ENCODE data around the gene ABCC1. TPM values are rescaled to one million over a fixed set of nuclear protein-coding genes. Genes with fewer than 3 reads are reported as not detected.
A peak's percentile ranks its signal among the peaks of the same experiment; 100 is the strongest.

The ABCC1 gene
- total RNA-seq, 1 experiment from 2014 or later, result 56.4 TPM

DNA sequence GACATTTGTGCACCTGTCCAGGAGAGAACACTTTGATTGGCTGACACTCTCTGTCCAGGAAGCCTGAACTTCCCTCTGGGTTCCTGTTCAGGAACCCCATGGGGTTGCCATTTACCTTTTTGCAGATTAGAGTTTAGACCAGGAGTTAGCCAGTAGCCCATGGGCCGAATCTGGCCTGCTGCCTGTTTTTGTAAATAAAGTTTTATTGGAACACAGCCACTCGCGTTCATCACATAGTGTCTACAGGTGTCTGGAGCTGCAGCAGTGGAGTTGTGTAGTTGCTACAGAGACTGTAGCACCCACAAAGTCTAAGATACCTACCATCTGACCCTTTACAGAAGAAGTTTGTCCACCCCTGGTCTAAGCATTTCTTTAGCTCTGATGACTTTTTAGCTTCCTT, 70.9 kb downstream of the ABCC1 start:
- Histone ChIP-seq H4K20me1 (ENCODE audit: control insufficient read depth, insufficient read depth, insufficient read length) (no peaks in the 10 kb centered on the region), H3K4ac (ENCODE audit: low read depth, low read length) (no peak overlapping the region), H3K18ac (ENCODE audit: insufficient read length, low read depth, low read length) (no peak overlapping the region), H3K56ac (ENCODE audit: insufficient read length, low read depth, low read length) (no peak overlapping the region), H3T11ph (ENCODE audit: low read length) (no peak overlapping the region), H3K14ac (ENCODE audit: insufficient read depth, low read length) (no peak overlapping the region), H4K91ac (ENCODE audit: insufficient read length, low read depth, low read length) (no peak overlapping the region), H4K5ac (ENCODE audit: insufficient read length, low read depth, low read length) (no peak overlapping the region), H3K27ac (ENCODE audit: insufficient read length, low read depth, low read length) (no peak overlapping the region), H2BK5ac (ENCODE audit: insufficient read length, low read length) (no peak overlapping the region), H3K79me1 (ENCODE audit: insufficient read depth, low read depth, low read length, poor library complexity, severe bottlenecking) (no peaks in the 10 kb centered on the region), H3K4me1 (ENCODE audit: insufficient read depth, low read length) (no peaks in the 10 kb centered on the region), H2BK120ac (ENCODE audit: low read depth, low read length, poor library complexity, severe bottlenecking) (no peak overlapping the region), H2AFZ (ENCODE audit: low read length) (no peak overlapping the region), H3K9me3 (ENCODE audit: control insufficient read depth, low read depth, low read length) (no peaks in the 10 kb centered on the region), H2BK20ac (ENCODE audit: low read depth, low read length, poor library complexity, severe bottlenecking) (no peak overlapping the region), H3K27me3 (ENCODE audit: insufficient read depth, low read length) (no peaks in the 10 kb centered on the region), H4K8ac (replicated peaks; ENCODE audit: insufficient read length, low read depth, low read length) (no peak overlapping the region), H2AK5ac (ENCODE audit: insufficient read length, low read length) (no peak overlapping the region), H3K23me2 (ENCODE audit: insufficient read length, low read depth, low read length, poor library complexity, severe bottlenecking) (no peaks in the 10 kb centered on the region), H3K23ac (ENCODE audit: insufficient read length, low read depth, low read length) (no peak overlapping the region), H3K9ac (ENCODE audit: extremely low read depth, insufficient read length, low read length) (no peak overlapping the region), H2BK15ac (ENCODE audit: low read depth, low read length) (no peak overlapping the region), H2BK12ac (ENCODE audit: insufficient read length, low read depth, low read length) (no peak overlapping the region), H3K4me2 (ENCODE audit: insufficient read depth, insufficient read length, low read length) (no peak overlapping the region), H3K79me2 (ENCODE audit: insufficient read depth, low read length) (no peaks in the 10 kb centered on the region)
- WGBS (ENCODE audit: extremely low coverage, insufficient read length, low lambda C conversion rate), result no CpG with 5 or more reads among the region's 3 CpGs
- H3K36me3 Mint-ChIP-seq (ENCODE audit: insufficient read depth in 1 of 3, low read depth in 3 of 3), result peaks cover 24 to 59% (median 58%) of the 10 kb centered on the region in 3 experiments
- no peak overlapping the region for H3K4me3 Mint-ChIP-seq
- DNase-seq, result no peak
- no peaks in the 10 kb centered on the region for H3K9me3 Mint-ChIP-seq
- TF ChIP-seq, protein P1, sequence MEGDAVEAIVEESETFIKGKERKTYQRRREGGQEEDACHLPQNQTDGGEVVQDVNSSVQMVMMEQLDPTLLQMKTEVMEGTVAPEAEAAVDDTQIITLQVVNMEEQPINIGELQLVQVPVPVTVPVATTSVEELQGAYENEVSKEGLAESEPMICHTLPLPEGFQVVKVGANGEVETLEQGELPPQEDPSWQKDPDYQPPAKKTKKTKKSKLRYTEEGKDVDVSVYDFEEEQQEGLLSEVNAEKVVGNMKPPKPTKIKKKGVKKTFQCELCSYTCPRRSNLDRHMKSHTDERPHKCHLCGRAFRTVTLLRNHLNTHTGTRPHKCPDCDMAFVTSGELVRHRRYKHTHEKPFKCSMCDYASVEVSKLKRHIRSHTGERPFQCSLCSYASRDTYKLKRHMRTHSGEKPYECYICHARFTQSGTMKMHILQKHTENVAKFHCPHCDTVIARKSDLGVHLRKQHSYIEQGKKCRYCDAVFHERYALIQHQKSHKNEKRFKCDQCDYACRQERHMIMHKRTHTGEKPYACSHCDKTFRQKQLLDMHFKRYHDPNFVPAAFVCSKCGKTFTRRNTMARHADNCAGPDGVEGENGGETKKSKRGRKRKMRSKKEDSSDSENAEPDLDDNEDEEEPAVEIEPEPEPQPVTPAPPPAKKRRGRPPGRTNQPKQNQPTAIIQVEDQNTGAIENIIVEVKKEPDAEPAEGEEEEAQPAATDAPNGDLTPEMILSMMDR (conservative IDR thresholded peaks at IDR 0.05), result no peak
- H3K27me3 Mint-ChIP-seq (ENCODE audit: low read depth), result no peaks in the 10 kb centered on the region
- no peaks in the 10 kb centered on the region; a peak in 1 of 4 replicates for H3K4me1 Mint-ChIP-seq
- H3K27ac Mint-ChIP-seq, result peak overlapping the region in 1 of 3 experiments; percentile 4; a peak in 1 of 7 replicates
